Measurements from ENCODE around the gene CD1D.
"Not testable (repeated sequence)": the region's sequence is repeated elsewhere in the genome, so short reads cannot be mapped to it uniquely, and the experiment has no call there.

The CD1D gene

GRCh38 chr1:158180741-158181576 lies at the start of gene CD1D:
Gene CD1D, plus strand, starts transcription at chr1:158180895. Its CDS starts 207 bp downstream, at chr1:158181102.
- DNase-seq: no peak

GRCh38 chr1:158131217-158131616 lies 49.5 kb upstream of the CD1D start:
- no peak for DNase-seq

- no peak for DNase-seq
Measured at GRCh38 chr1:158140764-158141192, 39.9 kb upstream of the CD1D start.

GRCh38 chr1:158145173-158145719 lies 35.4 kb upstream of the CD1D start:
- DNase-seq: no peak

GRCh38 chr1:158146165-158146564 lies 34.5 kb upstream of the CD1D start:
- no peak for DNase-seq

- no peak for DNase-seq
Measured at GRCh38 chr1:158146739-158147138, 34.0 kb upstream of the CD1D start.

GRCh38 chr1:158147401-158147800 lies 33.3 kb upstream of the CD1D start:
- DNase-seq: no peak

- no peak for DNase-seq
Measured at GRCh38 chr1:158147869-158148268, 32.8 kb upstream of the CD1D start.

- DNase-seq: no peak
Measured at GRCh38 chr1:158148468-158148867, 32.2 kb upstream of the CD1D start.

GRCh38 chr1:158149175-158149574 lies 31.5 kb upstream of the CD1D start:
- DNase-seq: no peak

GRCh38 chr1:158149577-158150269 lies 31.0 kb upstream of the CD1D start:
- peak; percentile 43 to 56 for DNase-seq

- no peak for DNase-seq
Measured at GRCh38 chr1:158150523-158150922, 30.2 kb upstream of the CD1D start.

- DNase-seq: no peak
Measured at GRCh38 chr1:158153179-158153578, 27.5 kb upstream of the CD1D start.

GRCh38 chr1:158153746-158154444 lies 26.8 kb upstream of the CD1D start:
- DNase-seq: no peak

GRCh38 chr1:158154501-158154900 lies 26.2 kb upstream of the CD1D start:
- DNase-seq: no peak

- no peak for DNase-seq
Measured at GRCh38 chr1:158155673-158156072, 25.0 kb upstream of the CD1D start.

- DNase-seq: no peak
Measured at GRCh38 chr1:158159597-158159996, 21.1 kb upstream of the CD1D start.

- DNase-seq: no peak
Measured at GRCh38 chr1:158161446-158161845, 19.2 kb upstream of the CD1D start.

GRCh38 chr1:158163000-158163947 lies 17.4 kb upstream of the CD1D start:
- no peak for DNase-seq

- DNase-seq: no peak
Measured at GRCh38 chr1:158169105-158169504, 11.6 kb upstream of the CD1D start.

- not testable (repeated sequence) for DNase-seq
Measured at GRCh38 chr1:158175915-158176314, 4.8 kb upstream of the CD1D start.

GRCh38 chr1:158176399-158176798 lies 4.3 kb upstream of the CD1D start:
- DNase-seq: no peak
